ENCODE data around the gene GMPR2.

GRCh38 chr14:24194873-24195185, 37.9 kb upstream of the GMPR2 start:
- TF ChIP-seq SPI1 (IDR thresholded peaks at IDR 0.05; ENCODE audit: borderline replicate concordance, low read depth): no peak
- no peak for TF ChIP-seq CTCF (IDR thresholded peaks at IDR 0.05; ENCODE audit: insufficient read depth, low read length)
- TF ChIP-seq POLR2AphosphoS5 (IDR thresholded peaks at IDR 0.05; ENCODE audit: low read depth): no peak
- TF ChIP-seq GABPA (IDR thresholded peaks at IDR 0.05; ENCODE audit: low read depth): no peak

Data from HL-60 (cell line).